Rectal smooth muscle tissue (tissue), 1 donor: ENCODE data around the gene VPS26B.

Experiments
- H3K27ac ChIP-seq: one replicate; pipeline ENCODE4 v1.7.0; 2013; ENCODE audit warnings: low read depth, low read length, inconsistent platforms
- H3K27me3 ChIP-seq: one replicate; pipeline ENCODE4 v1.7.0; 2013; ENCODE audit warnings: low read length; ENCODE audit not compliant: control insufficient read depth, insufficient read depth
- H3K36me3 ChIP-seq: one replicate; pipeline ENCODE4 v1.7.0; 2013; ENCODE audit warnings: low read length; ENCODE audit not compliant: control insufficient read depth, insufficient read depth
- H3K4me1 ChIP-seq: one replicate; pipeline ENCODE4 v1.7.0; 2013; ENCODE audit warnings: low read length; ENCODE audit not compliant: control insufficient read depth, insufficient read depth
- H3K4me3 ChIP-seq: one replicate; pipeline ENCODE4 v1.7.0; 2013; ENCODE audit warnings: low read length
- H3K9ac ChIP-seq: one replicate; pipeline ENCODE4 v1.7.0; 2013; ENCODE audit warnings: low read length

Gene VPS26B

GRCh38 chr11:134266841-134267251, 42.4 kb downstream of the VPS26B start:
- Histone ChIP-seq H3K36me3 (peaks cover 16% of the 10 kb centered on the region), H3K4me3 (no peak overlapping the region), H3K9ac (no peak overlapping the region), H3K27ac (no peak overlapping the region), H3K4me1 (no peaks in the 10 kb centered on the region), H3K27me3 (peaks cover 2% of the 10 kb centered on the region)

GRCh38 chr11:134267461-134267860, 43.0 kb downstream of the VPS26B start:
- Histone ChIP-seq H3K36me3 (peaks cover 12% of the 10 kb centered on the region), H3K4me3 (no peak overlapping the region), H3K27me3 (peaks cover 2% of the 10 kb centered on the region), H3K9ac (no peak overlapping the region), H3K27ac (no peak overlapping the region), H3K4me1 (no peaks in the 10 kb centered on the region)

- Histone ChIP-seq H3K4me1 (no peaks in the 10 kb centered on the region), H3K27ac (no peak overlapping the region), H3K36me3 (peaks cover 9% of the 10 kb centered on the region), H3K4me3 (no peak overlapping the region), H3K9ac (no peak overlapping the region), H3K27me3 (peaks cover 2% of the 10 kb centered on the region)
Measured at GRCh38 chr11:134267966-134268365, 43.5 kb downstream of the VPS26B start.

- no peak overlapping the region for H3K4me3 ChIP-seq
- no peaks in the 10 kb centered on the region for H3K36me3 ChIP-seq
- no peak overlapping the region for H3K9ac ChIP-seq
- peaks cover 2% of the 10 kb centered on the region for H3K27me3 ChIP-seq
- H3K4me1 ChIP-seq, result no peaks in the 10 kb centered on the region
- no peak overlapping the region for H3K27ac ChIP-seq
Measured at GRCh38 chr11:134270250-134270714, 45.8 kb downstream of the VPS26B start.

- no peak overlapping the region for H3K9ac ChIP-seq
- no peaks in the 10 kb centered on the region for H3K4me1 ChIP-seq
- H3K36me3 ChIP-seq, result no peaks in the 10 kb centered on the region
- no peak overlapping the region for H3K4me3 ChIP-seq
- H3K27ac ChIP-seq, result no peak overlapping the region
- H3K27me3 ChIP-seq, result peaks cover 16% of the 10 kb centered on the region
Measured at GRCh38 chr11:134271978-134272377, 47.5 kb downstream of the VPS26B start.

- Histone ChIP-seq H3K4me3 (no peak overlapping the region), H3K36me3 (no peaks in the 10 kb centered on the region), H3K27ac (no peak overlapping the region), H3K9ac (no peak overlapping the region), H3K27me3 (peaks cover 22% of the 10 kb centered on the region), H3K4me1 (no peaks in the 10 kb centered on the region)
Measured at GRCh38 chr11:134272381-134273316, 48.2 kb downstream of the VPS26B start.

GRCh38 chr11:134273317-134273712, 48.8 kb downstream of the VPS26B start:
- Histone ChIP-seq H3K36me3 (no peaks in the 10 kb centered on the region), H3K27me3 (peaks cover 25% of the 10 kb centered on the region), H3K27ac (no peak overlapping the region), H3K4me1 (no peaks in the 10 kb centered on the region), H3K9ac (no peak overlapping the region), H3K4me3 (no peak overlapping the region)

- Histone ChIP-seq H3K36me3 (no peaks in the 10 kb centered on the region), H3K4me1 (no peaks in the 10 kb centered on the region), H3K27ac (no peak overlapping the region), H3K9ac (no peak overlapping the region), H3K27me3 (peaks cover 25% of the 10 kb centered on the region), H3K4me3 (no peak overlapping the region)
Measured at GRCh38 chr11:134275188-134275533, 50.7 kb downstream of the VPS26B start.

- no peak within 1 kb of the TSS for H3K9ac ChIP-seq
- no peak within 1 kb of the TSS for H3K27ac ChIP-seq
- H3K27me3 ChIP-seq, result peaks cover 25% of the 10 kb centered on the region
- H3K4me1 ChIP-seq, result no peaks in the 10 kb centered on the region
- H3K4me3 ChIP-seq, result peak within 1 kb of the TSS; percentile 54
- no peaks in the 10 kb centered on the region for H3K36me3 ChIP-seq
Measured at GRCh38 chr11:134275534-134276395, 51.3 kb downstream of the VPS26B start, which contains the start of gene GLB1L3. GLB1L3 (plus strand) TSS chr11:134276379; CDS start chr11:134276741, 362 bp downstream.

- Histone ChIP-seq H3K4me1 (no peaks in the 10 kb centered on the region), H3K27me3 (peaks cover 25% of the 10 kb centered on the region), H3K27ac (no peak overlapping the region), H3K9ac (no peak overlapping the region), H3K4me3 (peak overlapping the region; percentile 54), H3K36me3 (no peaks in the 10 kb centered on the region)
Measured at GRCh38 chr11:134276396-134277182, 52.1 kb downstream of the VPS26B start.

GRCh38 chr11:134277183-134278001, 52.9 kb downstream of the VPS26B start:
- H3K9ac ChIP-seq, result no peak overlapping the region
- H3K27ac ChIP-seq, result no peak overlapping the region
- no peaks in the 10 kb centered on the region for H3K4me1 ChIP-seq
- H3K36me3 ChIP-seq, result no peaks in the 10 kb centered on the region
- H3K27me3 ChIP-seq, result peaks cover 23% of the 10 kb centered on the region
- no peak overlapping the region for H3K4me3 ChIP-seq
